A549 (cell line): ENCODE results near the gene LILRA1. TPM values are rescaled to one million over a fixed set of nuclear protein-coding genes. Genes with fewer than 3 reads are reported as not detected.
A peak's percentile ranks its signal among the peaks of the same experiment; 100 is the strongest.
"Not testable (repeated sequence)": the region's sequence is repeated elsewhere in the genome, so short reads cannot be mapped to it uniquely, and the experiment has no call there.

ENCODE experiments used
- ATAC-seq, 2 experiments: fragments of 200-7000 bp in 1 of 2; fragments of >200 bp in 1 of 2; cut with Nextera tagmentation in 1 of 2; cut with Tn5 transposase in 1 of 2; 3 replicates each; pipeline versions ENCODE4 v1.8.0 to v1.9.1; 2018 to 2020; ENCODE audit warnings: mild to moderate bottlenecking in 1 of 2, moderate library complexity in 1 of 2
- CTCF ChIA-PET: fragments of 300-600 bp; sonication (Branson Sonifier 250); formaldehyde crosslinking; extraction: SDS; loops from one replicate; lab custom pipeline; 2021; ENCODE audit warnings: antibody characterized with exemption, inconsistent platforms; lab: Yijun Ruan, JAX
- POLR2A ChIA-PET: fragments of 350-600 bp; formaldehyde crosslinking; extraction: SDS; loops from one replicate; lab custom pipeline; 2021; ENCODE audit warnings: antibody characterized with exemption, inconsistent platforms; lab: Yijun Ruan, JAX
- DNase-seq, 2 experiments: peaks; one replicate each; pipeline versions ENCODE4 v3.0.0 to v3.0.0-alpha.2; 2011 to 2016; ENCODE audit warnings: low read depth in 1 of 2, low spot score in 1 of 2
- FAIRE-seq: peaks from 2 replicates; lab custom pipeline; 2011; peaks lifted over from hg19 to GRCh38; lab: Jason Lieb, UNC
- H3K27ac ChIP-seq, 2 experiments: fragments of >200 bp; sonication (Bioruptor Twin); formaldehyde crosslinking; 3 replicates each; pipeline ENCODE4 v1.5.1; 2016 to 2017
- H3K4me1 ChIP-seq: fragments of >200 bp; sonication (Bioruptor Twin); formaldehyde crosslinking; 3 replicates; pipeline ENCODE4 v1.6.1; 2016
- H3K4me2 ChIP-seq: fragments of >200 bp; sonication (Bioruptor Twin); formaldehyde crosslinking; 3 replicates; pipeline ENCODE4 v1.6.1; 2016
- H3K4me3 ChIP-seq: fragments of >200 bp; sonication (Bioruptor Twin); formaldehyde crosslinking; 3 replicates; pipeline ENCODE4 v1.5.1; 2016
- H3K9me3 ChIP-seq: fragments of >200 bp; sonication (Bioruptor Twin); formaldehyde crosslinking; 3 replicates; pipeline ENCODE4 v1.6.1; 2016
- BCL3 ChIP-seq: fragments of >200 bp; sonication (Bioruptor Twin); formaldehyde crosslinking; IDR thresholded peaks from 3 replicates; pipeline ENCODE4 v1.6.1; 2016
- BHLHE40 ChIP-seq: IDR thresholded peaks from 2 replicates; pipeline ENCODE4 v1.6.1; 2012; ENCODE audit warnings: low read depth, low read length, inconsistent platforms
- CBX8 ChIP-seq: fragments of 200-600 bp; sonication (generic); IDR thresholded peaks from 2 replicates; pipeline ENCODE4 v1.6.1; 2016
- CHD2 ChIP-seq: fragments of 150-350 bp; IDR thresholded peaks from 2 replicates; pipeline ENCODE4 v1.6.1; 2014; ENCODE audit warnings: low read length; ENCODE audit not compliant: partially characterized antibody
- CHD4 ChIP-seq: fragments of 200-600 bp; sonication (generic); IDR thresholded peaks from 2 replicates; pipeline ENCODE4 v1.6.1; 2016; ENCODE audit warnings: antibody characterized with exemption, mild to moderate bottlenecking, borderline replicate concordance
- FOSL2 ChIP-seq, 2 experiments: fragments of 450-650 bp in 1 of 2; fragments of >200 bp in 1 of 2; sonication (Bioruptor Twin) in 1 of 2; formaldehyde crosslinking; IDR thresholded peaks; 2 replicates each; pipeline versions ENCODE4 v1.5.0 to v1.6.1; 2016 to 2020; ENCODE audit warnings: mild to moderate bottlenecking in 1 of 2, moderate library complexity in 1 of 2
- HOXA7 ChIP-seq: fragments of 250-450 bp; sonication (Bioruptor Pico); IDR thresholded peaks from 2 replicates; pipeline ENCODE4 v1.5.0; 2020; ENCODE audit warnings: mild to moderate bottlenecking, moderate library complexity
- JUN ChIP-seq, 2 experiments: fragments of >200 bp; sonication (Bioruptor Twin); formaldehyde crosslinking; IDR thresholded peaks; 2 replicates in 1 of 2; 3 replicates in 1 of 2; pipeline ENCODE4 v1.6.1; 2016 to 2017
- KDM1A ChIP-seq: fragments of 200-600 bp; sonication (generic); IDR thresholded peaks from 2 replicates; pipeline ENCODE4 v1.6.1; 2016; ENCODE audit warnings: low read depth, mild to moderate bottlenecking
- KDM5A ChIP-seq: fragments of 200-600 bp; sonication (generic); IDR thresholded peaks from 2 replicates; pipeline ENCODE4 v1.6.1; 2016; ENCODE audit warnings: antibody characterized with exemption, mild to moderate bottlenecking
- MAZ ChIP-seq: fragments of 150-350 bp; IDR thresholded peaks from 2 replicates; pipeline ENCODE4 v1.6.1; 2014; ENCODE audit warnings: antibody characterized with exemption, low read depth, low read length, borderline replicate concordance
- PHF8 ChIP-seq: fragments of 200-600 bp; sonication (generic); IDR thresholded peaks from 2 replicates; pipeline ENCODE4 v1.6.1; 2016; ENCODE audit warnings: low read depth, mild to moderate bottlenecking, antibody characterized with exemption, moderate library complexity, borderline replicate concordance
- RNF2 ChIP-seq: fragments of 200-600 bp; sonication (generic); IDR thresholded peaks from 2 replicates; pipeline ENCODE4 v1.6.1; 2016; ENCODE audit warnings: low read depth, mild to moderate bottlenecking, antibody characterized with exemption, moderate library complexity, borderline replicate concordance
- SMC3 ChIP-seq: fragments of >200 bp; sonication (Bioruptor Twin); formaldehyde crosslinking; IDR thresholded peaks from 3 replicates; pipeline ENCODE4 v1.6.1; 2018; ENCODE audit warnings: inconsistent platforms
- TFCP2L1 ChIP-seq: fragments of 250-450 bp; sonication (Bioruptor Pico); IDR thresholded peaks from 2 replicates; pipeline ENCODE4 v1.5.0; 2021; ENCODE audit warnings: mild to moderate bottlenecking
- USF2 ChIP-seq: fragments of 450-650 bp; IDR thresholded peaks from 2 replicates; pipeline ENCODE4 v1.6.1; 2014; ENCODE audit warnings: antibody characterized with exemption
- WGBS: methylation state at CpG from one replicate; pipeline ENCODE4 v1.1.6; 2017; ENCODE audit errors: missing lambda C conversion rate; 5-methylcytosine and 5-hydroxymethylcytosine counted together
- polyA plus RNA-seq, 4 experiments: library from polyadenylated mRNA; depleted of rRNA in 3 of 4; stranded (reverse); fragments of >200 nt; fragmentation: RNase III in 1 of 4; extraction: RNeasy Plus Mini Kit Qiagen cat#74134 plus additional on column Dnase treatment in 1 of 4; gene quantifications; 2 replicates in 3 of 4; 3 replicates in 1 of 4; pipeline ENCODE4 v1.2.3, GENCODE V29; 2011 to 2017
- TF ChIP-seq, protein P1 (sequence below): IDR thresholded peaks from 2 replicates; pipeline ENCODE4 v1.6.1; 2012; ENCODE audit warnings: low read depth, borderline replicate concordance
- TF ChIP-seq, protein P2 (sequence below): fragments of 200-600 bp; sonication (generic); IDR thresholded peaks from 2 replicates; pipeline ENCODE4 v1.6.1; 2016; ENCODE audit warnings: antibody characterized with exemption, mild to moderate bottlenecking, moderate library complexity
- TF ChIP-seq, protein P3 (sequence below): fragments of >200 bp; sonication (Bioruptor Twin); formaldehyde crosslinking; IDR thresholded peaks from 3 replicates; pipeline ENCODE4 v1.5.1; 2016
- TF ChIP-seq, protein P4 (sequence below): IDR thresholded peaks from 2 replicates; pipeline ENCODE4 v1.6.1; 2012

LILRA1 gene
- polyA plus RNA-seq, 2 of the 4 experiments (the other 2 are of a cell fraction) = not detected

GRCh38 chr19:54620464-54620863 is 27.0 kb downstream of the LILRA1 start (continued):
- no peak for TF ChIP-seq HOXA7 (CRISPR knock-in tag)
- TF ChIP-seq, protein P1, sequence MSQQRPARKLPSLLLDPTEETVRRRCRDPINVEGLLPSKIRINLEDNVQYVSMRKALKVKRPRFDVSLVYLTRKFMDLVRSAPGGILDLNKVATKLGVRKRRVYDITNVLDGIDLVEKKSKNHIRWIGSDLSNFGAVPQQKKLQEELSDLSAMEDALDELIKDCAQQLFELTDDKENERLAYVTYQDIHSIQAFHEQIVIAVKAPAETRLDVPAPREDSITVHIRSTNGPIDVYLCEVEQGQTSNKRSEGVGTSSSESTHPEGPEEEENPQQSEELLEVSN = no peak
- no peak for TF ChIP-seq USF2

DNA sequence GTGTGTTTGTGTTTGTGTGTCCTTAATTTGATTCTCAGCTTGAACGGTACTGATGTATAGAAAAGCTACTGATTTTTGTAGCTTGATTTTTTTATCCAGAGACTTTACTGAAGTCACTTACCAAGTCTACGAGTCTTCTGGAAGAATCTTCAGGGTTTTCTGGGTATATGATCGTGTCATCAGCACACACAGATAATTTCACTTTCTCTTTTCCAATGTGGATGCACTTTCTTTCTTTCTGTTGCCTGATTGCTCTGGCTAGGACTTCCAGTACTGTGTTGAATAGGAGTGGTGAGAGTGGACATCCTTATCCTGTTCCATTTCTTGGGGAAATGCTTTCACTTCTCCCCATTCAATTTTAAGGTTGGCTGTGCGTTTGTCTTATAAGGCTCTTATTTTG is 29.0 kb downstream of the LILRA1 start:
- FAIRE-seq (no peak), ATAC-seq (no peak)

GRCh38 chr19:54624234-54624633 is 30.8 kb downstream of the LILRA1 start:
- WGBS = 8% methylated on average over 6 of the region's 10 CpGs
- H3K4me3 ChIP-seq, H3K4me1 ChIP-seq, H3K4me2 ChIP-seq, DNase-seq, CTCF ChIA-PET, POLR2A ChIA-PET, H3K9me3 ChIP-seq, H3K27ac ChIP-seq, FAIRE-seq: not testable (repeated sequence)
- ATAC-seq = peak in 1 of 2 experiments; percentile 26; a peak in 1 of 6 replicates

More for the DNA sequence above, 29.0 kb downstream of the LILRA1 start:
- Histone ChIP-seq H3K4me3 (no peak overlapping the region), H3K9me3 (no peaks in the 10 kb centered on the region), H3K4me1 (no peaks in the 10 kb centered on the region)
- no peak for DNase-seq
- TF ChIP-seq MAZ = no peak
- TF ChIP-seq KDM5A = no peak
- TF ChIP-seq KDM1A = no peak
- no peak for TF ChIP-seq SMC3
- TF ChIP-seq PHF8 = no peak
- no peak for TF ChIP-seq HOXA7 (CRISPR knock-in tag)
- TF ChIP-seq, protein P2, sequence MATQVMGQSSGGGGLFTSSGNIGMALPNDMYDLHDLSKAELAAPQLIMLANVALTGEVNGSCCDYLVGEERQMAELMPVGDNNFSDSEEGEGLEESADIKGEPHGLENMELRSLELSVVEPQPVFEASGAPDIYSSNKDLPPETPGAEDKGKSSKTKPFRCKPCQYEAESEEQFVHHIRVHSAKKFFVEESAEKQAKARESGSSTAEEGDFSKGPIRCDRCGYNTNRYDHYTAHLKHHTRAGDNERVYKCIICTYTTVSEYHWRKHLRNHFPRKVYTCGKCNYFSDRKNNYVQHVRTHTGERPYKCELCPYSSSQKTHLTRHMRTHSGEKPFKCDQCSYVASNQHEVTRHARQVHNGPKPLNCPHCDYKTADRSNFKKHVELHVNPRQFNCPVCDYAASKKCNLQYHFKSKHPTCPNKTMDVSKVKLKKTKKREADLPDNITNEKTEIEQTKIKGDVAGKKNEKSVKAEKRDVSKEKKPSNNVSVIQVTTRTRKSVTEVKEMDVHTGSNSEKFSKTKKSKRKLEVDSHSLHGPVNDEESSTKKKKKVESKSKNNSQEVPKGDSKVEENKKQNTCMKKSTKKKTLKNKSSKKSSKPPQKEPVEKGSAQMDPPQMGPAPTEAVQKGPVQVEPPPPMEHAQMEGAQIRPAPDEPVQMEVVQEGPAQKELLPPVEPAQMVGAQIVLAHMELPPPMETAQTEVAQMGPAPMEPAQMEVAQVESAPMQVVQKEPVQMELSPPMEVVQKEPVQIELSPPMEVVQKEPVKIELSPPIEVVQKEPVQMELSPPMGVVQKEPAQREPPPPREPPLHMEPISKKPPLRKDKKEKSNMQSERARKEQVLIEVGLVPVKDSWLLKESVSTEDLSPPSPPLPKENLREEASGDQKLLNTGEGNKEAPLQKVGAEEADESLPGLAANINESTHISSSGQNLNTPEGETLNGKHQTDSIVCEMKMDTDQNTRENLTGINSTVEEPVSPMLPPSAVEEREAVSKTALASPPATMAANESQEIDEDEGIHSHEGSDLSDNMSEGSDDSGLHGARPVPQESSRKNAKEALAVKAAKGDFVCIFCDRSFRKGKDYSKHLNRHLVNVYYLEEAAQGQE = no peak
- TF ChIP-seq, protein P3, sequence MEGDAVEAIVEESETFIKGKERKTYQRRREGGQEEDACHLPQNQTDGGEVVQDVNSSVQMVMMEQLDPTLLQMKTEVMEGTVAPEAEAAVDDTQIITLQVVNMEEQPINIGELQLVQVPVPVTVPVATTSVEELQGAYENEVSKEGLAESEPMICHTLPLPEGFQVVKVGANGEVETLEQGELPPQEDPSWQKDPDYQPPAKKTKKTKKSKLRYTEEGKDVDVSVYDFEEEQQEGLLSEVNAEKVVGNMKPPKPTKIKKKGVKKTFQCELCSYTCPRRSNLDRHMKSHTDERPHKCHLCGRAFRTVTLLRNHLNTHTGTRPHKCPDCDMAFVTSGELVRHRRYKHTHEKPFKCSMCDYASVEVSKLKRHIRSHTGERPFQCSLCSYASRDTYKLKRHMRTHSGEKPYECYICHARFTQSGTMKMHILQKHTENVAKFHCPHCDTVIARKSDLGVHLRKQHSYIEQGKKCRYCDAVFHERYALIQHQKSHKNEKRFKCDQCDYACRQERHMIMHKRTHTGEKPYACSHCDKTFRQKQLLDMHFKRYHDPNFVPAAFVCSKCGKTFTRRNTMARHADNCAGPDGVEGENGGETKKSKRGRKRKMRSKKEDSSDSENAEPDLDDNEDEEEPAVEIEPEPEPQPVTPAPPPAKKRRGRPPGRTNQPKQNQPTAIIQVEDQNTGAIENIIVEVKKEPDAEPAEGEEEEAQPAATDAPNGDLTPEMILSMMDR = no peak
- TF ChIP-seq BCL3 = no peak
- TF ChIP-seq TFCP2L1 (CRISPR knock-in tag) = no peak
- TF ChIP-seq JUN (IDR thresholded peaks at IDR 0.05) = no peak
- no peak for TF ChIP-seq CBX8
- TF ChIP-seq, protein P4, sequence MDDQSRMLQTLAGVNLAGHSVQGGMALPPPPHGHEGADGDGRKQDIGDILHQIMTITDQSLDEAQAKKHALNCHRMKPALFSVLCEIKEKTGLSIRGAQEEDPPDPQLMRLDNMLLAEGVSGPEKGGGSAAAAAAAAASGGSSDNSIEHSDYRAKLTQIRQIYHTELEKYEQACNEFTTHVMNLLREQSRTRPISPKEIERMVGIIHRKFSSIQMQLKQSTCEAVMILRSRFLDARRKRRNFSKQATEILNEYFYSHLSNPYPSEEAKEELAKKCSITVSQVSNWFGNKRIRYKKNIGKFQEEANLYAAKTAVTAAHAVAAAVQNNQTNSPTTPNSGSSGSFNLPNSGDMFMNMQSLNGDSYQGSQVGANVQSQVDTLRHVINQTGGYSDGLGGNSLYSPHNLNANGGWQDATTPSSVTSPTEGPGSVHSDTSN = no peak
- no peak for TF ChIP-seq RNF2
- TF ChIP-seq CHD4 = no peak
- TF ChIP-seq BHLHE40 = no peak
- TF ChIP-seq FOSL2 (IDR thresholded peaks at IDR 0.05) = no peak
- TF ChIP-seq FOSL2 (CRISPR knock-in tag; IDR thresholded peaks at IDR 0.05) = no peak
- no peak for TF ChIP-seq CHD2
- TF ChIP-seq, all 56 proteins: peak for 0
- WGBS = 1% methylated on average over 4 of the region's 4 CpGs
- POLR2A ChIA-PET = no interaction called here
- no peak overlapping the region for H3K27ac ChIP-seq
- no peak overlapping the region for H3K4me2 ChIP-seq
- CTCF ChIA-PET = no interaction called here

DNA sequence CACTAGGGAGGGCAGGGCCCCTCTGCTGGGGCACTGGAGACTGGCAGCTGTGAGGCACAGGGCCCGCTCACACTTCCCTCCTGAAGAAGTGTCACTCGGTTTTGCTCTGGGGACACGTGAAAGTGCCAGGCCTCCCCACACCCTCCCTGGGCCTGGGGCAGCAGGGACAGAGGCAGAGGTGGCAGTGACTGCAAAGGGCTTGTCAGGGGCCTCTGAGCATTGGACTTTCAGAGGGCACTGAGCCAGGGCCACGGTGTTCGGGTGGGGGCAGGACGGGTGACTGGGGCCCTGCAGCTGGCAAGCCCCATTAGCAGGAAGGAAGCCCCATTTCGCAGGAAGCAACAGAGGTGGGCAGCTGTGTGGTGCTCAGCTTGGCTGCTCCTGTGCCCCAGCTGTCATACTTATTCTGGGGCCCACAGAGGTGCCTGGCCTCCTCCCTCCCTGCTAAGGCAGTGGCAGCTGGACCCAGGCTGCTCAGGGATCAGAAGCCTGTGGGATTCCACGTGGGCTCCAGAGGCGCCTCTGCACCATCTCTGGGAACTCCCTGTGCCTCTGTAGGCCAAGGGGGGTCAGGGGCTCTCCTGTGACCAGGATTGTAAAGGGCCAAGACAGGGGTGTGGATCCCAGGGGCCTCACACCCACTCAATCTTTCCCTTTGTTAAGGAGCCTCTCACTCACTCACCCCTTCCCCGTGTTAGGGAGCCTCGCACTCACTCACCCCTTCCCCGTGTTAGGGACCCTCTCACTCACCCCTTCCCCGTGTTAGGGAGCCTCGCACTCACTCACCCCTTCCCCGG is 31.7 kb downstream of the LILRA1 start:
- WGBS = 13% methylated on average over 11 of the region's 15 CpGs

More for the DNA sequence above, 31.7 kb downstream of the LILRA1 start:
- H3K9me3 ChIP-seq, H3K4me3 ChIP-seq, FAIRE-seq, DNase-seq, H3K4me1 ChIP-seq, POLR2A ChIA-PET, H3K27ac ChIP-seq, CTCF ChIA-PET, H3K4me2 ChIP-seq: not testable (repeated sequence)
- ATAC-seq = peak; percentile 22 to 32; a peak in 2 of 6 replicates
